ENCODE results near the gene SRRM4. TPM values are rescaled to one million over a fixed set of nuclear protein-coding genes. Genes with fewer than 3 reads are reported as not detected.
"Not testable (repeated sequence)": the region's sequence is repeated elsewhere in the genome, so short reads cannot be mapped to it uniquely, and the experiment has no call there.

Gene SRRM4
- total and polyA plus RNA-seq, 12 donors = 0.11 to 4.3 (median 0.67) TPM; not detected in 3

DNA sequence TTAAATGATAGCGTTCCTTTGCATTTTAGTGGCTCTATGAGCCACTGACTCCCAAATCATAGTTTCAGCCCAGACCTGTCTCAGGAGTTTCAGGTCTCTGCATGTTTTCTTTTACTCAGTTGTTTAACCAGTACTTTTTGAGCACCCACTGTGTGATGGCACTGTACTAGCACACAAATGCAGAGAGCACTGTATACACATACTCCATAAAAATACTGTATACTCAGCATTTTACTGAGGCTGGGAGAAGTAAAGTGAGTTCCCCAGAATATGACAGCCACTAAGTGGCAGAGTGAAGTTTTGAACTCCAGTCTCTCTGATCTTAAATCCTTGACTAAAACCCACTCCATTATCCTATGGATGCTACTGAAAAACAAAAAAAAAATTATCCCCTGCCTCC, 121.4 kb downstream of the SRRM4 start:
- no peak for DNase-seq
- no peaks in the 10 kb centered on the region for H3K4me1 ChIP-seq (replicated peaks in 1 of 2)
- TF ChIP-seq, protein P1, sequence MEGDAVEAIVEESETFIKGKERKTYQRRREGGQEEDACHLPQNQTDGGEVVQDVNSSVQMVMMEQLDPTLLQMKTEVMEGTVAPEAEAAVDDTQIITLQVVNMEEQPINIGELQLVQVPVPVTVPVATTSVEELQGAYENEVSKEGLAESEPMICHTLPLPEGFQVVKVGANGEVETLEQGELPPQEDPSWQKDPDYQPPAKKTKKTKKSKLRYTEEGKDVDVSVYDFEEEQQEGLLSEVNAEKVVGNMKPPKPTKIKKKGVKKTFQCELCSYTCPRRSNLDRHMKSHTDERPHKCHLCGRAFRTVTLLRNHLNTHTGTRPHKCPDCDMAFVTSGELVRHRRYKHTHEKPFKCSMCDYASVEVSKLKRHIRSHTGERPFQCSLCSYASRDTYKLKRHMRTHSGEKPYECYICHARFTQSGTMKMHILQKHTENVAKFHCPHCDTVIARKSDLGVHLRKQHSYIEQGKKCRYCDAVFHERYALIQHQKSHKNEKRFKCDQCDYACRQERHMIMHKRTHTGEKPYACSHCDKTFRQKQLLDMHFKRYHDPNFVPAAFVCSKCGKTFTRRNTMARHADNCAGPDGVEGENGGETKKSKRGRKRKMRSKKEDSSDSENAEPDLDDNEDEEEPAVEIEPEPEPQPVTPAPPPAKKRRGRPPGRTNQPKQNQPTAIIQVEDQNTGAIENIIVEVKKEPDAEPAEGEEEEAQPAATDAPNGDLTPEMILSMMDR (IDR thresholded peaks at IDR 0.05) = no peak
- TF ChIP-seq POLR2A (IDR thresholded peaks at IDR 0.05) = no peak
- H3K4me3 ChIP-seq = no peak overlapping the region
- intact Hi-C loops (cut with DNase I) = no loop called here
- H3K36me3 ChIP-seq (replicated peaks in 1 of 2) = no peaks in the 10 kb centered on the region
- no peaks in the 10 kb centered on the region for H3K27me3 ChIP-seq
- H3K9me3 ChIP-seq (replicated peaks in 1 of 3) = no peaks in the 10 kb centered on the region
- 84 to 85% (median 85%) methylated on average over 1 of the region's 1 CpG for WGBS, 4 donors
- no peak overlapping the region for H3K27ac ChIP-seq

DNA sequence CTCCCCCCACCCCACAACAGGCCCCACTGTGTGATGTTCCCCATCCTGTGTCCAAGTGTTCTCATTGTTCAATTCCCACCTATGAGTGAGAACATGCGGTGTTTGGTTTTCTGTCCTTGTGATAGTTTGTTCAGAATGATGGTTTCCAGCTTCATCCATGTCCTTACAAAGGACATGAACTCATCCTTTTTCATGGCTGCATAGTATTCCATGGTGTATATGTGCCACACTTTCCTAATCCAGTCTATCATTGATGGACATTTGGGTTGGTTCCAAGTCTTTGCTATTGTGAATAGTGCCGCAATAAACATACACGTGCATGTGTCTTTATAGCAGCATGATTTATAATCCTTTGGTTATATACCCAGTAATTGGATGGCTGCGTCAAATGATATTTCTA, 123.6 kb downstream of the SRRM4 start:
- H3K4me1 ChIP-seq (replicated peaks in 1 of 2); H3K27me3 ChIP-seq; H3K4me3 ChIP-seq; H3K36me3 ChIP-seq (replicated peaks in 1 of 2); DNase-seq; intact Hi-C loops (cut with DNase I); H3K27ac ChIP-seq; H3K9me3 ChIP-seq (replicated peaks in 1 of 3): not testable (repeated sequence)
- WGBS, 4 donors = 65 to 98% (median 95%) methylated on average over 3 to 4 of the region's 4 CpGs

DNA sequence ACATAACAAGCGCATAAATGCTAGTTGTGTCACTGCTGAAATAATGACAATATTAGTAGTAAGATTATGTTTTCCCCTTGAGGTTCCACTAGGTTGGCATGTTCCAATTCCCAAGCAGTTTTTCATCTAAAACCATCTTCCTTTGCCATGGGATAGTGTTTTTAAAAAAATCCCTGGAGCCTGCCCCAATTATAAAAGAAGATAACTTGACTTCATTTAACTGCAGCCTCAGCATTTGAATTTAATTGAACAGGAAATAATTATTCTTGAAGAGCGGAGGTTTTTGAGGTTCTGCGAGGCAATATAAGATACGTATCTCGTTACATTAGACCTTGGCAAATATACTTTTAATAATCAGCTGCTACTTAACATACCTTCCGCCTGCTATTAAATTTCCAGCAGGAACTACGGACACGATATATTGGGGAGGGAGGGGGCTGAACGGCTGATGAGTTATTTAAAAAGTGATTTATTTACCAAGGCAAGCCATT, 132.2 kb downstream of the SRRM4 start:
- no peak overlapping the region for H3K4me3 ChIP-seq
- no peak overlapping the region for H3K27ac ChIP-seq
- intact Hi-C loops (cut with DNase I) = no loop called here
- H3K4me1 ChIP-seq (replicated peaks in 1 of 2) = no peaks in the 10 kb centered on the region
- no peaks in the 10 kb centered on the region for H3K27me3 ChIP-seq
- H3K9me3 ChIP-seq (replicated peaks in 1 of 3) = no peaks in the 10 kb centered on the region
- TF ChIP-seq, protein P1 (IDR thresholded peaks at IDR 0.05) = no peak
- no peak for TF ChIP-seq POLR2A (IDR thresholded peaks at IDR 0.05)
- no peak for DNase-seq
- 71 to 72% (median 71%) methylated on average over 9 of the region's 9 CpGs for WGBS, 4 donors
- no peaks in the 10 kb centered on the region for H3K36me3 ChIP-seq (replicated peaks in 1 of 2)

DNA sequence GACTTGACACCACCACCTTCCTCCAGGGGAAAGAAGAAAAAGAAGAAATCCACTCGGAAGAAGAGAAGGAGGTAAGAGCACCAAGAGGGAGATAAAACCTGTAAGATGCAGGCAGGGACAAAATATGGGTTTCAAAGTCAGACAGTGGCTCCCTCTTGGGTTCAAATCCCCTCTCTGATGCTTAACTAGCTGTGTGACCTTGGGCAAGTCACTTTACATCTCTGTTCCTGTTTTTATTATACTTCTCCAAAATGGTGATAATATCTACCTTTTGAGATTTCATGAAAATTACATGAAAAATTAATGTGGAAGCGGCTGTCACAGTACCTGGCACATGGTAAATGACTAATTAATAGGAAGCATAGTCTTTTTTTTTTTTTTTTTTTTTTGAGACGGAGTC, 133.0 kb downstream of the SRRM4 start:
- intact Hi-C loops (cut with DNase I) = loop anchor here in 1 of 2 donors (2.0 kb wide), 1 partner anchor 299 kb away; no protein-coding TSS in a partner anchor
- TF ChIP-seq, protein P1 (IDR thresholded peaks at IDR 0.05) = no peak
- TF ChIP-seq POLR2A (IDR thresholded peaks at IDR 0.05) = no peak
- no peaks in the 10 kb centered on the region for H3K27me3 ChIP-seq
- DNase-seq = no peak
- H3K4me1 ChIP-seq (replicated peaks in 1 of 2) = no peaks in the 10 kb centered on the region
- no peak overlapping the region for H3K27ac ChIP-seq
- no peak overlapping the region for H3K4me3 ChIP-seq
- WGBS, 4 donors = 79 to 80% (median 80%) methylated on average over 2 to 3 of the region's 3 CpGs
- H3K9me3 ChIP-seq (replicated peaks in 1 of 3) = no peaks in the 10 kb centered on the region
- no peaks in the 10 kb centered on the region for H3K36me3 ChIP-seq (replicated peaks in 1 of 2)

DNA sequence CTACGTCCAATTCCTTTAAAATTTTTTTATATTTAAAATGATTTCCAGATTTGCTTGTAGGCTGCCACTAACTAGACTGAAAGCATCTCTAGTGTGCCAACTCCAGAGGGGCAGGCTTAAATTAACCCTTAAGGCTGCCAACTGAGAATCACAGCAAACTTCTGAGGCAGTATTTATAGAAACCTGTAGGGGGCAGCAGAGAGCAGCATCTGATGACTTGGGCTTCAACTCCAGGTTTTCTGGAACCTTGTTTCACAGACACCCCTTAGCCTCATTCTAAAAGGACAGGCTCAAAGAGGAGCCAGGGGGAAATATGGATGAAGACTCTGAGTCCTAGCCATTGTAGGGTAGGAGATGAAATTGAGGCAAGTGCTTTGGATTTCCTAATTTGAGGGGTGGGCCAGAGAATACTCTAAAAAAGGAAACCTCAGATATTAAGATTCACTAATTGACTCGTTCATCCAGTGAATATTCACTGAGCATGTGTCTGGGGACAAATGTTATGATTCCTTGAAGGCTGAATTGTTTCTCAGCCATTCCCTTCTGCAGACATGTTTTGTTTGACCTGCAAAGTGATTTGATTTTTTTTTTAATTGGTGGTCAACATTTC, 134.1 kb downstream of the SRRM4 start:
- intact Hi-C loops (cut with DNase I) = loop anchor here (2.0 to 5.0 kb wide), 2 partner anchors 297 kb away; no protein-coding TSS in a partner anchor
- 27 to 31% (median 28%) methylated on average over 2 of the region's 2 CpGs for WGBS, 4 donors

More for the DNA sequence above, 134.1 kb downstream of the SRRM4 start:
- no peaks in the 10 kb centered on the region for H3K4me1 ChIP-seq (replicated peaks in 1 of 2)
- DNase-seq = peak; percentile 16 to 71 (median 35)
- no peaks in the 10 kb centered on the region for H3K9me3 ChIP-seq (replicated peaks in 1 of 3)
- H3K27me3 ChIP-seq = no peaks in the 10 kb centered on the region
- H3K27ac ChIP-seq = no peak overlapping the region
- no peak for TF ChIP-seq POLR2A (IDR thresholded peaks at IDR 0.05)
- TF ChIP-seq, protein P1 (IDR thresholded peaks at IDR 0.05) = peak; percentile 61 to 98 (median 80)
- H3K36me3 ChIP-seq (replicated peaks in 1 of 2) = no peaks in the 10 kb centered on the region
- no peak overlapping the region for H3K4me3 ChIP-seq
